GM19452 (cell line): ENCODE measurements around the gene CHAF1B.

Source experiments
- ATAC-seq: cut with Tn5 transposase; IDR thresholded peaks from one replicate; pipeline ENCODE4 v1.9.1; 2021; ENCODE audit not compliant: unreplicated experiment

The CHAF1B gene

DNA sequence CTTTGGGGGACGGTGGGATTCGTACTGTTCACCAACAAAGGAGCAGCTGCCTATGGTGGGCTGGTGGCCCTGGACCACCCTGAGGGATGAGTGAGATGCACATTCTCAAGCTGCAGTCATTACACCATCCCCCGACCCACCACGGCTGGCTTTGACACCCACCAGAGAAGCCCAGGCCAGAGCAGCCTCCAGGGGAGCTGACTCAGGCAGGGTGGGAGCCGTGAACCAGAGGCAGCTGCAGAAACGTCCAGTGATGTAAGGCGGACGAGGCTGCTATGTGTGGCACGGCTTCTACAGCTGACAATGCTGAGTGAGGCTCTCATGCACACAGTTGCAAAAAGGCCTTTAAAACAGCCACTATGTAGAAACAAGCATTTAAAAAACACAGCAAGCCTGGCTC is 40.1 kb downstream of the CHAF1B start:
- no peak for ATAC-seq

DNA sequence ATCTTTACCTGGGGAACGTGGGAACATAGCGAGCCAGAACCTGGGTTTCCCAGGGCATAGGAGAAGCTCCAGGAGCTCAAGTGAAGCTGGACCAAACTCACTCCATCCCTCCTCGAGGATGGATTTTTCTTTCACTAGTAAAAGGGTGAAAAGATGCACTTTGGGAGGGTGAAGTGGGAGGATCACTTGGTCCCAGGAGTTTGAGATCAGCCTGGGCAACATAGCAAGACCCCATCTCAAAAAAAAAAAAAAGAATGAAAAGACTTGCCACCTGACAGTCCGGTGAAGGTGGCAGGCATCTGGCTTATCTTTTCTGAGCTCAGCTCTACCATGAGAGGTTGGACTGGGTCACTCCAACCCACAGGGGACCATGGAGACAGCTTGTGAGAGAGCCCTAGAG is 42.3 kb downstream of the CHAF1B start:
- no peak for ATAC-seq

DNA sequence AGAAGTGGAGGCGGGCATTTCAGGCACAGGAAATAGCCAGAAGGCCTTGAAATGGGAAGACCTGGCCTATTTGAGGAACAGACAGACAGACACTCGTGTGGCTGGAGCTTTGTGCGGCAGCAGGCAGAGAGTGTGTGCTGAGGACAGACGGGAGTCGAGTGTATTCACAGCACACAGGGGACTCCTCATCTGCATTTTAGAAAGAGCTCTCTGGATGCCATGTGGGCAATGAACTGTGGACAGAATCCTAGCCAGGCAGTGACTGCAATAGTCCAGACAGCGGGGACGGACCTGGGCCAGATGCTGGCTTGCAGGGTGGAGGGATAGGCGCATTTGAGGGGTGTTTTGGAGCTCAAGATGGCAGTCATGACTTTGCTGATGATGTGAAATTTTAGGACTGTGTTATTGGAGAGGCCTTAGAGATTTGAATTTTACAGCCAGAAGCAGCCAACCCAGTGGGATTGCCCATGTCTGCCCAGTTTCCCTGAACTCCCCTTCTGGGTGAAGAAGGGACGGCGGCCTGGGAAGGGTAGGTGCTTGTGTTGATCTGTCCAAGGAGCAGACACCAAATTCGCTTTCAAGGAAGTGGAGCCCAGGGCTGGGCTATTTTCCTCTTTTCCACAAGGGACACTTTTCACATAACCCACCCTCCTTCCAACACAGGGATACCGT is 43.7 kb downstream of the CHAF1B start:
- no peak for ATAC-seq

DNA sequence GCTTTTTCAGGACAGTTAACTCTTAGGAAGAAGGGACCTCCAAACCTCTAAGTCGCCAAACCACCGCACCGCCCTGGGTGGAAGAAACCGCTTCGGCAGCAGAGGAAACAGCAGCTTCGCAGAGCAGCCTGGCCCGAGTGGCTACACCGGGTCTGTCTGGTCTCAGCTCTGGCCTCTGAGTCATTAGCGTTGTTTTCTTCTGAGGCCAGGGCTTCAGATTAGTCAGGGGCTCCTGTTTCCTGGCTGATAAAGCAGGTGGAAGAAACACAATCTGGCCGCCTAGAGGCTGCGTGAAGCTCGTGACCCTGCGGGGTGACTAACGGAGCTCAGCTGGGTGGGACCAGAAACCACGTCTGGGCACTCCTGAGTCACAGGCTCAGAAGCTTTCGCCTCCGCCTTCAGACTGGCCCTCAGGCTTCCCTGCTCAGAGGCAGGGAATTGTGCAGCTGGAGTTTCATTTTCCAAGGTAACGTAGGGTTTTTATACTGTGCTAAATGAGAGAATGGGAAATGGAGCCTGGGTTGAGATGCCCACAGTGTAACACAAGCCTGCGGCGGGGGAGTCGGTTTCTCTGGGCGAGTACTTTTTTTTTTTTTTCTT is 44.9 kb downstream of the CHAF1B start:
- ATAC-seq: peak; percentile 88

DNA sequence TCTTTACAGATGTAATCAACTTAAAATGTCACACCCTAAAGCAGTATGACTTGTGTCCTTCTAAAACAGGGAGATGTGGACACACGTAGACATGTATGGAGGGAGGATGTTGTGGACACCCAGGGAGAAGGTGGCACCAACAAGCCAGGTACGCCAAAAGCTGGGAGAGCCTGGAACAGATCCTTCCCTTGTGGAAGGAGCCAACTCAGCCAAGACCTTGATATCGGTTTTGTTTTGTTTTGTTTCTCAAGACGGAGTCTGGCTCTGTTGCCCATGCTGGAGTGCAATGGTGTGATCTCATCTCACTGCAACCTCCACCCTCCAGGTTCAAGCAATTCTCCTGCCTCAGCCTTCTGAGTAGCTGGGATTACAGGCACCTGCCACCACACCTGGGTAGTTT is 45.6 kb downstream of the CHAF1B start:
- ATAC-seq: no peak

DNA sequence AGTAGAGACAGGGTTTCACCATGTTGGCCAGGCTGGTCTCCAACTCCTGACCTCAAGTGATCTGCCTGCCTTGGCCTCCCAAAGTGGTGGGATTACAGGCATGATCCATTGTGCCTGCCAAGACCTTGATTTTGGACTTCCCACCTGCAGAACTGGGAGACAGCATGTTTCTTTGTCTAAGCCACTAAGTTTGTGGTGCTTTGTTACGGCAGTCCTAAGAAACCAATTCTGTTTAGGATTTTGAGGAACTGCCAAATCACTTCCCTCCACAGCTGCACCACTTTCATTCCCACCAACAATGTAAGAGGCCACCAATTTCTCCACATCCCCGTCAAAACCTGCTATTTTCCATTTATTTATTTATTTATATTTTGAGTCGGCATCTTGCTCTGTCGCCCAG is 46.1 kb downstream of the CHAF1B start:
- ATAC-seq: no peak

DNA sequence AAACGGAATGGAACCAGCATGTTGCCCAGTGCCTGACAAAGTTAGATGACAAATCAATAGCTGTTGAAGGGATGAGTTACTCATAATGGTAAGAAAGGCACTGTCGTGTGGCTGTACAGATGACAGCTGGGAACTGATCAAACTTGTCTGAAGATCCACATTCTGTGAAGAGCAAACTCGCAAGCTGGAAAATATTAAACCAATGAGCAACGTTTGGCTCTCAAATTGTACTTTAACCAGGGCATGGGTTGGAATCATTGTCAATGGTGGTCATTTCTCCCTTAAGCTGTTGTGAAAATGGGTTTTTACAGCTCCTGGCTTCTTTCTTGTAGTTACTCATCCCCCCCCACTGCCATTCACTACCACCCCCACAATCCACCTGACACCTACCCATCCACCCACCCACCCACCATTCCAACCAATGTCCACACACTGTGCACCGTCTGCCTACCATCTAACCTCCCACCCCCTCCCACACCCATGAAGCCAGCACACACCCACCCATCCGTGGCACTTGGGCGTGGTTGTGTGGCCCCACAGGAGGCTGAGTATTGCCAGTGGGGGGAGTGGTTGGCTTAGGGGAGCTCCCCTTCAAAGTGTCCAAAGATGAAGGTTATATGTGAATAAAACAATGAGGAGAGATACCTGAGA is 48.0 kb downstream of the CHAF1B start:
- ATAC-seq: no peak

DNA sequence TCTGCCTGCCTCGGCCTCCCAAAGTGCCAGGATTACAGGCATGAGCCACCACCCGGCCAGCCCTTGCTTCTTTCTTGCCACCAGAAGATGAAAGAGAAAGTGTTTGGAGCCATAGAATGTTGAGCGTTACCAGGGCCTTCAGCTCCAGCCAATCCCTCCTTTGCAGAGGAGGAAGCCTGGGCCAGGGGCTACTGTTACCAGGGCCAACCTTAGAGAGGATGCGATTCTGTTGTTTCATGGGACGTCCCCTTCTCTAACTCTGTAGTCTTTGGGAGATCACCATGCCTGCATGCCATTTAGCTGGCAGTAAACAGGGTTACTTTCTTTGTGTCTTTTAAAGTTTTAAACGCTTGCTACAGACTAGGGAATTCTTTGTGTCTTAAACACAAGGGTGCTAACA is 49.0 kb downstream of the CHAF1B start:
- no peak for ATAC-seq

DNA sequence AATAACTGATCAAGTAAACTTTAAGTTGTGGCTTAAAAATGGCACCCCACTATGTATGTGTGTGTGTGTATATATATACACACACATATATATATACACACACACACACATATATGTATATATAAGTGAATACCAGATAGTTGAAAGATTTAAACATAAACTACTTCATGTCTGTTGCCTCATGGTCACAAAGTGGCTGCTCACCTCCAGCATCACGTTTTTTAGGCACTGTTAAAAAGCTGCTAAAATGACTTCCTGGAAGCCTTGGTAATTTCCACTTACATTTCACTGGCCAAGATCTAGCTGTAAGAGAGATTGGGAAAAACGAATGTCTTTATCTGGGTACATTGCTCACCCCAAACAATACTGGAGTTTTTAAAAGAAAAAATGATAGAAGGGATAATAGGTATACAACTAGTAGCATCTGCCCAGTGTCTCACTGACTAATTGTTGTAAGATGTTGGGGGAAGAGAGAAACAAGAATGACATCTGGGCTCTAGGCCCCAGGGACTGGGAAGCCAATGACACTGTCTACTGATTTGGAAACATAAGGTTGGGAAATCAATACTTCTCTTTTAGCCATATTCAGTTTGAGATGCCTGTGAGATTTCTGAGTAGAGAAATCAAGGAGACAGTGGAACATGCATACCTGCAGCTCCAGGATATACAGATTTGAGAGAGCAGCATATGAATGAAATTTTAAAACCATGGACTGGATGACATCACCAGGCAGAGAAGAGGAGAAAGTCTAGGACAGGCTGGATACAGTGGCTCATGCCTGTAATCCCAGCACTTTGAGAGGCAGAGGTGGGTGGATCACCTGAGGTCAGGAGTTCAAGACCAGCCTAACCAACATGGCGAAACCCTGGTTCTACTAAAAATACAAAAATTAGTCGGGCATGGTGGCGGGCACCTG is 51.9 kb downstream of the CHAF1B start:
- ATAC-seq: no peak

DNA sequence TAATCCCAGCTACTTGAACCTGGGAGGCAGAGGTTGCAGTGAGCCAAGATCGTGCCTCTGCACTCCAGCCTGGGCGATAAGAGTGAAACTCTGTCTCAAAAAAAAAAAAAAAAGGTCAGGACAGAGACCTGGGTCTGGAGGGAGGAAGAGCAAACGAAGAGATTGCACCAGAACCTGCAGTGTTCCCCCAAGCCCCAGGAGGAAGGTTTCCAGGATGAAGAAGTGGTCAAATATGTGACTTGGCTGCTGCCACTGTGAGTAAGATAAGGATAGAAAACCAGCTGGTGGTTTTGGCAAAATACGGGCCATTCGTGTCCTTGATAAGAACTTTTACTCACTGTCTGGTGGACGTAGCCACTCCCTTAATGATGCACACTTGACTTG is 52.5 kb downstream of the CHAF1B start:
- no peak for ATAC-seq

DNA sequence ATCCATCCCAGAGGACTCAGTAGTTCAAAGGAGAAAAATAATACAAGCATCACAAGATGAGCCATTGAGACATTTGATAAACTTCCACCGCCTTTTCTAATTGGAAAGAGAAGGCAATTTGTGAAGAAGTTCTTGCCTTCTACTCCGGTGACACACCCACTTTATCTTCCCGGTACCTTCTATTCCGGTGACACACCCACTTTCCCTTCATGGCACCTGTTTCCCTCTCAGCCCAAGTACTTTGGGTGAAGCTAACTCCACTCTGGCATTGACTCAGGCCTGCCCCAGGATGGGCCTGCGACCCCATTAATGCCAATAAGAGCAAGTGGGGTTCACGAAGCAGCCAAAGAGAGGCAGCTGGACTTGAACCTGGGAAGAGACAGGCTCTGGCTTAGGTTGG is 56.5 kb downstream of the CHAF1B start:
- no peak for ATAC-seq

DNA sequence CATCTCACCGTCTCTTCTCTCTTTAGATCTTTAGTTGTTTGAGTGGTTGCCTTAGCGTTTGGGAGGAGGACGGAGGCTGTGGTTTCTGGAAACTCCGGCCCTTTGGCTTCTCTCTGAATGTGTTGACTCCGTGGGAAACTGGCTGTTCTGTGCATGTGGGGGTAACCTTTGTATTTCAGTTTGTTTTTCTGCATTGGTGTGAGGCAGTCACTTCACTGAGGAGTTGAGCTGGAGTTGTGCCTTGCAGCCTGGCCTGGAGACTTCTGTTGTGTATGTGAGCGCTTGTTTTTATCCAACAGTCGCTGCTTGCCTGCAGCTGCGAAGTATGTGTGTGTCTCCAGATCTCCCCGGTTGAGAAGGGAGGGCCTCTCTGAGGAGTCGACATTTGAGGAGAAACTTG is 61.1 kb downstream of the CHAF1B start:
- ATAC-seq: no peak

DNA sequence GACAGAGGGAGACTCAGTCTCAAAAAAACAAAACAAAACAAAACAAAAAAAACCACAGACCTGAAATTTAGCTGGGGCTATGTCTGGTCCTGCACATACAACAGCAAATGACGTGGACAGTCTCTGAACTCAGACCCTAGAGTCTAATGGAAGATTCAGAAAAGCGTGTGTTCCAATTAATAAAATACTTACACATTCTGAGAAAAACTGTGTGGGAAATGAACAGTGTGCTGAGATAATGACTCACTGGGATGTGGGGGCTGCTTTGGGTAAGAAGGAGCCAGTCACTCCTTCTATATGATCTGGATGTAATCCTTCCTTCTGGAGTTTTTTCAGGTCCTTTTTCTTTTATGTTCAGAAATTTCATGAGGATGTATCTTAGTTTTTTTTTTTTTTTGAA is 65.3 kb downstream of the CHAF1B start:
- ATAC-seq: no peak

DNA sequence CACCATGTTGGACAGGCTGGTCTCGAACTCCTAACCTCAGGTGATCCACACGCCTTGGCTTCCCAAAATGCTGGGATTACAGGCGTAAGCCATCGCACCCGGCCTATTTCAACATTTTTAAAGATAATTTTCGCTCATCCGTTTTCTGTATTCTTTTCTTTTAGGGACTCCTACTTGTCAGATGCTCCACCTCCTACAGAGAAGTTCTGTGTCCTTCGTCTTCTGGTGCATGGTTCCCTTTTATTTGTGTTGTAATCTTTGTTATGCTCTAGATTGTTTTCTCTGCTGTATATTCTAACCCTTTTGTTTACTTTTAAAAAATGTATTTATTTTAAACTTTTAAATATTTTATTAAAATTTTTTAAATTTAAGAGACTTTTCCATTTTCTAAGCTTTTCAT is 66.3 kb downstream of the CHAF1B start:
- no peak for ATAC-seq

DNA sequence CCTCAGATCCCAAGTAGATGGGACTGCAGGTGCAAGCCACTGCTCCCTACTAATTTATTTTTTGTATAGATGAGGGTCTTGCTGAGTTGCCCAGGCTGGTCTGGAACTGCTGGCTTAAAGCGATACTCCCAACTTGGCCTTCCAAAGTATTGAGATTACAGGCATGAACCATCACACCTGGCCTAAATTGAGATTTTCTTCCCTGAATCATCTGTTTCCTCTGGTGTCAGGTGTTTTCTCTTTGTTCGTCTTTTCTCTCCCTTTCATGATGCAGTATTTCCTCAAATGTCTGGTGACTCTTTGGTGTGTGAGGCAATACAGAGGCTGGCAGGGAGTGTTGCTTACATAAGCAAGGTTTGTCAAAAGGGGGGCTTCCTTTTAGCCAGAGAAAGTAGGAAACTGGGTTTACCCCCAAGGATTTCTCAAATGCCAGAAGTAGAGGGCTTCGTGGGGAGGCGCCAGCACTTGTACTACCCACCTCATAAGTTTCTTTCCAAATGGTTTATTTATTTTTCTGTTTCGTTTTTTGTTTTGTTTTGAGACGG is 67.2 kb downstream of the CHAF1B start:
- no peak for ATAC-seq

DNA sequence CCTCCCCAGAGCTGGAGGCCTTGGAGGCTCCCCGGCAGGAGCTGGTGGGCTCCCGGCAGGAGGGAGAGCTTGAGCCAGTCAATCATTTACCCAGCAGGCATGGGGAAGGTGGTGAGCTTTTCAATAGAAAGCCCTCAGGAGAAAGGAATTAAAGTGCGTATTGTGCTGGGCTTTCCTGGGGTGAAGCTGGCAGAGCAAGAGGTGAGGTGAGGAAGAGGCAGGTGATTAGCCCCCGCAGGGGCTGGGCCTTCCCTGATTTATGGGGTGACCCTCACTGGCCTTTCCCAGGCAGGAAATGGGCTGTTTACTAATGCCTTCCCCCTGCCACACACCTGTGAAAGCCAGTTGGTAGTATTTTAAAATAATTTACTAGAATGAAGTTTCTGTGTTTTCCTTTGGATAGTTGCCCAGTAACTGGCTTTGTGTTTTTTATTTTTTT is 68.9 kb downstream of the CHAF1B start:
- ATAC-seq: no peak

DNA sequence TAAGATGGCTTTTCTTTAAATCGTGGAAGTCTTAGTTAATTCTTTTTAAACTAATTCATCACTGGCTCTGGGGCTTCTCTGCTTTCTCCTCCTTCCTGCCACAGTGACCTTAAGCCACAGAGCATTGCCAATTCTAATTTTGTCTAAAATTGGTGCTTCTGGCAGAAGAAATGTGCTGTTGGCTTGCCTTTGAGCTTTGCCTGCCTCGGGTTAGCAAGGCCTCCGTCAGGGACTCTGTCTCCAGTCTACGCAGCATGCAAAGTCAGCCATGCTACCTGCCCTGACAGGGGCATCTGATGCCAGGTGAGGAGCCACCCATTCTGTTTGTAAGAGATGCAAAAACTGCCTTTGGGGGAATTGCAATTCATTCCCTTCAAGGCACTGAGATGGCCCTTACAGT is 69.5 kb downstream of the CHAF1B start:
- no peak for ATAC-seq

DNA sequence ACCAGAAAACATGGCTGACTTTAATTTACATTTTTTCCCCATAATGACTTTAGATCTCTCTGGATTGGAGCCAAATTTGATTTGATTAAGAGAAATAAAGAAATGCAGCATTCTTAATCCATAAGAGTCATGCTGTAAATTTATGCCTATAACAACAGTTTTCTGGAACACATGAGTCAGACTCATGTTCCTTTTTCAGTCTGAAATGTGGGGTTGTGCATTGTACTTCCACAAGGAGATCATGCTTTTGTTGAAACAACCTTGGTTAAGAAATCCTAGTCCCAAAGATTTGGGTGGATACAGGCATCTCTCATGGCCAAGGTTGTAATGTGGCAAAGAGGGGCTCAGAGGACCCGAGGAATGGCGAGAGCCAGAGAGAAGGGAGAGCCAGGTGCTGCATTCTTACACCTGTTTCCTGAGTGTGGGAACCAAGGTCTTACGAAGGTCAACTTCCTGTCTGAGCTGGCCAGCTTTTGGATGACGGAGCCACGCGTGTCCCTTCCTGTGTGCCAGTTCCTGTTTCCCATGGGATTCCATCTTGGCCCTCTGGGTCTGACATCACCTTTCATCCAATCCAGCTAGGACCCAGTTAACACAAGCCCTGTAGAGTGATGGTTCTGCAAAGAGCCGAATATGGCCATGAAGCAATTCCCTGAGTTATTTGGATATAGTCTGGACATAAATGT is 71.7 kb downstream of the CHAF1B start:
- no peak for ATAC-seq

DNA sequence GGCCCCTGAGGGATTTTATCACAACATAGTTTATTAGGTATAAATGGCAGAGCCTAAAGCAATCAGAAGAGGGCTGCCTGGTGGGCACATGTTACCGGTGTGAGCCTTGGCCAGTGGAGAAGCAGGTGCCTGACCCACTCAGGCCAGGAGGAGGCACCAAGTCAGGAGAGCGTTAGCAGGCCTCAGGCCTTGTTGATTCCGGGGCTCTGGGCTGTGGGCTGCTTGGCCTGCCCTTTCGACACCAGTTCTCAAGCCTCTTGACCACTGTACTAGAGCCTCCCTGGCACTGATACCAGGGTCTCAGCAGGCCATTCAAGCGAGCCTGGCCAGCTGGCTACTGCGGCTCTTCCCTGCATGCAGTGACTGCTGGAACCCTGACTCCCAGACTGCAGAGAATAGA is 73.9 kb downstream of the CHAF1B start:
- ATAC-seq: no peak

DNA sequence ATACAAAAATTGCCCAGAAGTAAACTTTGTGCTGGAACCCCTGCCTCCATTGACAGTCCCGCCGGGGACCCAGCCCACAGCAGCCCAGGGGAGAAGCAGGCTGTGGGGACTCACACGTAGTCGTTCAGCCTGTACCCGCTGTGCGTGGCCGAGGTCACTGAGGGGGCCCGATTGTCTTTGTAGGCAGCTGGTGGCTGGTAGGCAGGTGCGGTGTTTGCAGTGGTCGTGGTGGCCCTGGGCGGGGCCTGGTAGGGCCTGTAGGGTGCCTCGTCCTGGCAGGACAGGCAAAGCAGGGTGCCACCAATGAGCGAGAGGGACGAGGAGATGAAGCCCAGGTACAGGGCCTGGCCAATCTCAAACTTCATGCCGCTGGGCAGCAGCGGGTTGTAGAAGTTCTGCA is 75.7 kb downstream of the CHAF1B start:
- ATAC-seq: no peak
